HG03432 (cell line): ENCODE data around the gene ERCC4.

Experiments used
- ATAC-seq: cut with Tn5 transposase; IDR thresholded peaks from one replicate; pipeline ENCODE4 v1.9.1; 2021; ENCODE audit warnings: mild to moderate bottlenecking, moderate library complexity; ENCODE audit not compliant: unreplicated experiment

The ERCC4 gene

GRCh38 chr16:13909872-13910303 is 10.1 kb upstream of the ERCC4 start:
- ATAC-seq: no peak

GRCh38 chr16:13911306-13911705 is 8.6 kb upstream of the ERCC4 start:
- no peak for ATAC-seq

GRCh38 chr16:13911871-13912270 is 8.1 kb upstream of the ERCC4 start:
- ATAC-seq: no peak

- ATAC-seq: no peak
These were observed 7.1 kb upstream of the ERCC4 start for GRCh38 chr16:13912891-13913290.

GRCh38 chr16:13913374-13914292 is 6.3 kb upstream of the ERCC4 start:
- ATAC-seq: no peak

- ATAC-seq: no peak
These were observed 4.8 kb upstream of the ERCC4 start for GRCh38 chr16:13915033-13915635.

GRCh38 chr16:13919330-13919682 is 648 bp upstream of the ERCC4 start:
- no peak for ATAC-seq

GRCh38 chr16:13920510-13920818 is 510 bp downstream of the ERCC4 start:
- ATAC-seq: no peak

- ATAC-seq: no peak
These were observed 1.4 kb downstream of the ERCC4 start for GRCh38 chr16:13921328-13921727.

GRCh38 chr16:13923703-13924298 is 3.8 kb downstream of the ERCC4 start:
- ATAC-seq: no peak

GRCh38 chr16:13926464-13926863 is 6.5 kb downstream of the ERCC4 start:
- no peak for ATAC-seq

- no peak for ATAC-seq
These were observed 6.9 kb downstream of the ERCC4 start for GRCh38 chr16:13926891-13927290.

- ATAC-seq: no peak
These were observed 8.7 kb downstream of the ERCC4 start for GRCh38 chr16:13928646-13929045.

GRCh38 chr16:13931845-13932244 is 11.9 kb downstream of the ERCC4 start:
- no peak for ATAC-seq

- ATAC-seq: no peak
These were observed 15.5 kb downstream of the ERCC4 start for GRCh38 chr16:13935408-13935807.

GRCh38 chr16:13936155-13936554 is 16.2 kb downstream of the ERCC4 start:
- ATAC-seq: no peak

GRCh38 chr16:13936596-13937081 is 16.7 kb downstream of the ERCC4 start:
- ATAC-seq: no peak

GRCh38 chr16:13937411-13937810 is 17.5 kb downstream of the ERCC4 start:
- no peak for ATAC-seq

GRCh38 chr16:13938480-13938879 is 18.5 kb downstream of the ERCC4 start:
- no peak for ATAC-seq

- ATAC-seq: no peak
These were observed 19.9 kb downstream of the ERCC4 start for GRCh38 chr16:13939821-13940220.

- ATAC-seq: no peak
These were observed 20.5 kb downstream of the ERCC4 start for GRCh38 chr16:13940397-13940933.

- ATAC-seq: no peak
These were observed 24.9 kb downstream of the ERCC4 start for GRCh38 chr16:13944816-13945215.
